GM21723 (cell line): Measurements from ENCODE around the gene SMPD3.

Experiments
- ATAC-seq: cut with Tn5 transposase; IDR thresholded peaks from one replicate; pipeline ENCODE4 v1.9.1; 2021; ENCODE audit warnings: mild to moderate bottlenecking, moderate library complexity; ENCODE audit not compliant: unreplicated experiment

Gene SMPD3

DNA sequence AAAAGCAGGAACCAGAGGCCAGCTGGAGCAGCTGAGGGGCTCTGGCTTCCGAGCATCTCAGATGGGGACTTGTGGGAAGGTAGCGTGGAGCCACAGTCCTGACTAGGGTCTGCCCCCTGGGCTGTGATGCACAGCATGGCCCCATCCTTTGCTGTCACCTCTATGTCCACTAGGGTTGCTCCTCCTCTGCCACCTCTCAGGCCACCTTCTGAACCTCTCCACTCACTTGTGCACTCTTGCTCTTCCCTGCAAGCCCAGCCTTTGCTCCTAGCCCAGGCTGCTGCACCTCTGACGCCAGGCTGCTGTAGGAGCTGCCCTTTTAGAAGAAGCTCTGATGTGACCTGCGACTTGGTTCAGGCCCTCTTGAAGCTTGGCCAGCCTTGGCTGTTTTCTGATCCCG lies 24.3 kb upstream of the SMPD3 start:
- no peak for ATAC-seq

DNA sequence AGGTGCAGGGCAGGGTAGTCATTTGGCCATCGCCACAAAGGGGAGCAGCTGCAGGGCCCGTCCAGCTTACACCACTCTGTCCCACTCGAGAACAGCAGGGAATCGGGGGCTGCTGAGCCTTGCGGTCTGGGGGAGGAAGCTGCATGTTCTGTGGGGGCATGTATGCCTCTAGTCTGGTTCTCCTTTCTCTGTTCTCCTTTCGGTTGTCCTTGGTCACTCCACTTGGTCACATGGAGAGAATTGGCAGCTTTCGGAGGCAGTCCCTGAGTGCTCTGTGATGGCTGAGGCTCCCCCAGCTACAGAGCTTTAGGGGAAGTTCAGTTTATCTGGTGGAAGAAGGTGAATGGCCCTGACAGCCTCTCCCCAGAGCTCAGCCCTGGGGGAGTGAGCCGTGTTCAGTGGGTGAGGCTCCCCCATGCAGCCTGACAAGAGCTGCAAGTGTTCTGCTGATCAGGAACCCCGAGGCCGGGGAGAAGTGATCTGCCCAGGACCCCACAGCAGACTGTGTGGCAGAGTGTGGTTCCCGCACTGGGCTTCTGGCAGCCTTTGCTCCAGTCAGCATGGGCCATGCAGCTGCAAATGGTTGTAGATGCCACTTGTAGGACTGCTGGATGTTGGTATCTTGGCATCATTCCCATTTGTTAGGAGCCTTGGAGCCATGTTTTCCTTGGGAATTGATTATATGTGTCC lies 22.3 kb upstream of the SMPD3 start:
- peak; percentile 89 for ATAC-seq

DNA sequence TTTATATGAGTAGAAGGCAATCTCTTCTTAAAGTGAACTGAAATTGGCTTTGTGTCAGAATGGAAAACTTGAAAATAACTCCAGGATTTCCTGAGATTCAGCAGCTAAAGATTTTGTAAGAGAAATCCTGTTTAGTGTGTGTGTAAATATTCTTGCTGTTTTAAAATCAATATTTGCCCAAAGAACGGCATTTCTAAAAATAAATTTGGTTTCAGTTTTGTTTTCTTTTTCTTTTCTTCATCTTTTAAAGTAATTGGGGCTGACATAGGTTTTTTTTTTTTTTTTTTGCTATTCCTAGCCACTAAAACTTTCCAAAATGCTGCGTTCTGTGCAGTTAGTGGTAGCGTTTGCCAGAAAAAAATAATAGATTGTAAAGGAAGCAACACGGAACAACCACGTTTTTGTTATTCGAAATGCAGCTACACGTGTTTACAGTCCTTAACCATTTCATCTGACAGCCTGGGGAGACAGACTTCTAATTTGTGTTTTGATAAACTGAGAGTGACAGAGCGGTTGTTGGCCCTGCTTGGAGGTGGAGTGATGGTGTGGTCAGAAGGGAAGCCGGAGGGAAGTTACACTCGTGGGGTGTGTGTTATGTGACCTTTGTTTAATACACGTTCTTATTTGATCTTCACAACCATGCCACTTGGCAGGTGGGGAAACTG lies 21.6 kb upstream of the SMPD3 start:
- peak; percentile 8 for ATAC-seq

DNA sequence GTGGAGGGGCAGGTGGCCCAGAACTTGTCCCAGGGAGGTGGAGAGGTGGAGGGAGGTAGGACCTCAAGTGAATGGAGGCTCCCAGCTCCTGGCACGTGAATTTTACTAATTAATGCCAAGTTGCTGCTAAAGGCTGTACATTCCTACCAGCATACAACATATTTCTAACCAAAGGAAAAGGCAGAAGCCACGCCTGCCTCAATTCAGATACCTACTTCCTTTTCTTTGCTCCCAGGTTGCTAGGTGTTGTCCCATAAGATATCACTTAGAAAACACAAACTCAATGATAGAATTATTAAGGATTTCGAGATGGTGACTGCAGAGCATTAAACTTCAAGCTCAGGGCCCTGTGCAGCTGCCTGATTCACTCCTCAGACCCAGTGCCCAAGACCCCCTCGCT lies 20.5 kb upstream of the SMPD3 start:
- ATAC-seq, result no peak

DNA sequence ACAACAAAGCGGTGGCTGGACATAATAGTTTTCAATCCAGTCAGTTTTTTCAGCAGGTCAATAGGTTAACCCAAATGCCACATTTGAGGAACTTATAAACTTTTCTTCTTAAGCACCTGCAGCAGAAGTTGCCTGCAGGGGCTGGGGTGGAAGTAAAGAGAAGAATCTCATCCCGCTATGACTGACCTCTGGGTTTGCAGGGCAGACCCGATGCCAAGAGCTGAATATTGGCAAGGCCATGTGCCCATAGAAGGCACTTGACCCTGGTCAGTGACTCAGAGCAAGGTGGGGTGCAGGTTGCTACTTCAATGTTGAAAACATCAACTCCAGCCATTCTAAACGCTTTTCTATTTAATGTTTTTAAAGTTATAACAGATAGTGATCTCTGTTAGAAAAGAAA lies 17.9 kb upstream of the SMPD3 start:
- ATAC-seq, result no peak

DNA sequence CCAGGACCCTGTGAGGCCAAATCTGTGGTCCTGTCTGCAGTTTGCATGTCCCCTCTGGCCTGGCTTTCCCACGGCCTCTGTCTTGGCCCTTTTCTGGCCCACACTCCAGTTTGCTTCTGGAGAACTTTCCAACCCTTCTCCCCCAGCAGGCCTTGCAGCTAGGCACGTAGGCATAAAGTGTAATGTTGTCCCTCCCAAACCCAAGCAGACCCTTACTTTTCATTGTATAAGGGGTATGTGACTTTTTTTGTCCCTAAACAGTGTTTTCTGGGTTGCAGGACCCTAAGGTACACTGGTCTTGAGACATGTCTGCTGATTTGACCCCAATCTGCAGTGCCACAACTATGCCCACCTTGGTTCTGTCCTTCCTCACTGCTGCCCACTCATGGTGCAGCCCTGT lies 15.6 kb upstream of the SMPD3 start:
- ATAC-seq, result no peak

DNA sequence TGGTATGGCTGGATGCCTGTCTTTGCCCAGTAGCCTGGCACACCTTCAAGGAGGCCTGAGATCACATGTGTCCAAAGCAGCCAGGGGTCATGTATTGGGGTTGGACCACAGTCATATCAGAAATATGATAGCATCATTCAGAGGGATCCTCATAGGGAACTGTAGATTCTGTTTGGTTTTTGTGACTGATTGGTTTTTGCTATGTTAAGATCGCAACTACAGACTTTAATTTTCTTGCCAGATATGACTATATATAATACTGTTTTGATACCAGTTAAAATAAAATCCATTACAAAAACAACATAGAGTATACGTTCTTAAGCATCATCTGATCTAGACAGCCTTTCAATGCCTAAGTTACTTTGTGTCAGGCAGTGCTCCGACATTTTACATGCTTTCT lies 11.8 kb upstream of the SMPD3 start:
- no peak for ATAC-seq

DNA sequence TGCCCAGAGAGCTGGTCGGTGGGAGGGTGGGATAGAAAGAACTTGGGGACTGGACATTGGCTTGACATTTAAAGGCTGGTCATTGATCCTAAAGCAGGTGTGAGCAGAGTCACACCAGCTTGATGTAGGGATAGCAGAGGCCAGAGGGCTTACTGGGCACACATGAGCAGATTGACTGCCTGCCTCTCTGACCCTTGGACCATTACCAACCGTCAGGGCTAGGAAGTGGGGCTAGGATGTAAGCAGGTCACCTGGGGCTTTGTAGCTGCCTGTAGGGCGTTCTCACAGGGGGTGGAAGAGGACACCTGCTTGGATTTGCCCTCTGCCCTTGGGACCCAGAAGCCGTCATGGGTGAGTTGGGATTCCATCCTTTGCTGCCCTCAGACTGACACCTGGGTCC lies 11.1 kb upstream of the SMPD3 start:
- no peak for ATAC-seq

DNA sequence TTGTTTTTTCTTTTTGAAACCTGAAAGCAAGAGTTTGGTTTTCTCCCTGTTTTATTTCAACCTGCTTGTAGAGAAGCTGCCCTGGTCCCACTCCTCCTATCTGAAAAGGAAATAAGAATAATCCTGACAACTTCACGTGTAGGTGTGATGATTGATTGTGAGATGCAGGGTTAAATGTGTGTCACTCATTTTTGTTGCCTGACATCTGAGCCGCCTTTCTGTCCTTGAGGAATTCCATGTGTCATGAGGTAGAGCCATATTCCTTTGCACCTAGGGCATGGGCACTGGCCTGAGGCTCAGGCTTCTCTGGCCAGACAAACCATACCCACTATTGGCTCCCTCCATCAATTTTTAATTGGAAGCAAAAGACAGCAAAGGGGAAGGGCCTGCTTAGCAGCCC lies 10.2 kb upstream of the SMPD3 start:
- ATAC-seq, result no peak

DNA sequence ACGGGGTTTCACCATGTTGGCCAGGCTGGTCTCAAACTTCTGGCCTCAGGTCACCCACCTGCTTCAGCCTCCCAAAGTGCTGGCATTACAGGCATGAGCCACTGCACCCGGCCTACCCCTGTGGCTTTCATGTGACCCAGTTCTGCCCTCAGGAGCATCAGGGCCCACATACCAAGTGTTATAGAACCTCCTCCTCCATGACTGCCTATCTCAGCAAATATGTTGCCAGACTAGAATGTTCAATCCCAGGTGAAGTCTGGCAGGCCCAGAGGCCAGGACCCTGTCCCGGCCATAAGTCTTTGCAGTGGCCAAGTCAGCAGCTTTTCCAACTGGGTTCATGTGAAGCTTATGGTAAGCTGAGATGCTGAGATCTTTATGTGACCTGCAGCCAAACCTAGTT lies 9.8 kb upstream of the SMPD3 start:
- no peak for ATAC-seq

DNA sequence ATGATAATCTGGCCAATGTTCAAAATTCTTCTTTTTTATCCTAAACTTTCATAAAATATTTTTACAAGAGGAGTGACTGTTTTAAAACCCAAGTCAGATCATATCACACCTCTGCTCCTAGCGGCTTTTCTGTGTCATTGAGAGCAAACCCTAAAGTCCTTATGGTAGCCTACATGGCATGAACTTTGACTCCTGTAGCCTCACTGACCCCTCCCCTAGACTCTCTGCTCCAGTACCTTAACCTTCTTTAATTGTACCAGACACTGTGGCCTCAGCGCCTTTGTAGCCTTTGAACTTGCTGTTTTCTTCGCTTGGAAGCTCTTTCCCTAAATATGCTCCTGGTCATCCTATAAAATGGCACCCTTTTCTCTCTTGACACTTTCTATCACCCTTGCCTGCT lies 7.3 kb upstream of the SMPD3 start:
- no peak for ATAC-seq

DNA sequence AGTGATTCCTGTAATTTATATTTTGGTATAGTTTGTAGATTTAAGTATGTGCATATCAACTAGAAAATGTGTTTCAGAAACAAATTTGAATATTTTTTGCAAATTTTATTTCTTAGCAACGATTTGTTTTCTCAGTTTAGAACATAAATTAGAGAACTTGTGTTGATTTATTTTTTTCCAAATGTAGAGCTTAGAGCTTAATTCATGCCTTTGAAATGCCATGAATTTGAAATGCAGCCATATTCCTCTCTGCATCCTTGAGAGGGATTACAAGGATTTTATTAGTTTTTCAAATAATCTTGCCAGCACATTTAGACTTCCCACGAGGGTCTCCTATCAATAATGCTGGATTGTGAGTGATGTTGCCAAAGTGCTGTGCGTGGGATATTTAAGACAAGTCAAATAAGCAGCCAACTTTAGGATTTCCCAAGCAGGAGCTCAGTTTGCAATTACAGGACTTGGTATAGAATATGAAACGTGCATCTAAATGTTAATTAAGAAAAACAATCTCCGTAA lies 6.7 kb upstream of the SMPD3 start:
- ATAC-seq, result no peak

DNA sequence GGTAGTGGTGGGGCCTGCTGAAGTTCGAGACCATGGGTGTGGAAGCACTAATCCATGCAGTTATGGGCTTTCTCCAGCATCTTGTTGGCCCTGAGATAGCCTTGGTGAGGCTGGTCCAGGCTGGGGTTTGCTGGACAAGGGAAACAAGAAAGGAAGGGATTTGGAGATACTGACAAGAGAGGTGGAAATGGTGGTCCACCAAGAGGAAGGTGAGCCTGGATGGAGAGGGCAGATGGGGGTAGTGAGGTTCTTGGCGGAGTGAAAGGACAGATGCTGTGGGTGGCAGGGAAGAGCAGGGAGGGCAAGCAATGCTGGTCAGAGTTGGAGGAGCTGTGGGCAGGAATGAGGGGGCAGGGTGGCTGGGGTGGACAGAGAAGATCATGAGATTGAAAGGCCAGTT lies 5.5 kb upstream of the SMPD3 start:
- ATAC-seq, result no peak

DNA sequence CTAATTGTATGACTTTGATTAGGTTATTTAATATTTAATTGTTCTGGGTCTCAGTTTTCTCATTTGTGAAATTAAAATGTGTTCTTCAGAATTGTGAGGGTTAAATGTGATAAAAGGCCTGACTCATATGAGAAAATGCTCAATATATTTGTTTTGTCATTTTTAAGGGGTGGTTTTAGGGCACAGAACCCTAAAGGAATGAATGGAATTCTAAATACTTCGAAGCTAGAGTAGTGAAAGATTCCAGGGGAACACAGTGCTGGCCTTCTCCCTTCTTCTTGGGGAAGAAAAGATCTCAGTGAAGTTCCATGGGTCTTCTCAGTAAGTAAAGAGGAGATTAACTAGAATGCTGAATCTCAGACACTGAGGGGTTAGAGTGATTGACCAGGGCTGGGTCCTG lies 3.9 kb upstream of the SMPD3 start:
- no peak for ATAC-seq

DNA sequence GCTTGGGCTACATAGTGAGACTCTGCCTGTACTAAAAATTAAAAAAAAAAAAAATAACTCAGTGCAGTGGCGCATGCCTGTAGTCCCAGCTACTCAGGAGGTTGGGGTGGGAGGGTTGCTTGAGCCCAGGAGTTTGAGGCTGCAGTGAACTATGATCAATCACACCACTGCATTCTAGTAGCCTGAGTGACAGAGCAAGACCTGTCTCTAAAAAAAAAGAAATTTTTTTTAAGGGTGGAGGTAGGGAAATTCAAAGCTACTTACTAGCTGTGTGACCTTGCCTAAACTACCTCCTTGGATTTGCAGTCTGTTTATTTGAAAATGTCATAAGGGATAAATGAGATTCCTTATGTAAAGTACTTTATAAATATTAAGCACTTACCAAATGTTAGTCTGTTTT lies 3.4 kb upstream of the SMPD3 start:
- ATAC-seq, result no peak

DNA sequence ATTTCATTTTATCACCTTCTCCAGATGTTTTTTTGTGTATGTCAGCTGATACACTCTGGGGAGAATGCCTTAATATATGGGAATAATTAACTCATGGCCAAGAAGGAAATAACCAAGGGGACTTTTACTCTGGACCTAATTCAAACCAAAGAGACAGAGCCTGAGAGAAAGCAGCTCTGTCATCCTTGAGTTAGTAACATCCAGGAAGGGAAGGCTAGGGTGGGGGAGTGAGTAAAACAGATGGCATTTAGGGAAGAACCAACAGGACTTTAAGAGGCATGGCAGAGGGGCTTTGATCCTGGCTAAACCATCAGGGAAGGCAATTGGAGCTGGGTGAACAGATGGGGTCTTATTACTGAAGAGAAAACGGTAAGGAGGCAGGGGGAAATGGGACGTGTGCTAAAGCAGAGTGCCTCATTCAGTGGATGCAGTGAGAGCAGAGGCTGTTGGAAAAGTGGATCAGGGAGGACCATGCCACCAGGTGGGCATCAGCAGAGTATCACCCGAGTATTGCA lies 2.5 kb upstream of the SMPD3 start:
- ATAC-seq, result no peak

DNA sequence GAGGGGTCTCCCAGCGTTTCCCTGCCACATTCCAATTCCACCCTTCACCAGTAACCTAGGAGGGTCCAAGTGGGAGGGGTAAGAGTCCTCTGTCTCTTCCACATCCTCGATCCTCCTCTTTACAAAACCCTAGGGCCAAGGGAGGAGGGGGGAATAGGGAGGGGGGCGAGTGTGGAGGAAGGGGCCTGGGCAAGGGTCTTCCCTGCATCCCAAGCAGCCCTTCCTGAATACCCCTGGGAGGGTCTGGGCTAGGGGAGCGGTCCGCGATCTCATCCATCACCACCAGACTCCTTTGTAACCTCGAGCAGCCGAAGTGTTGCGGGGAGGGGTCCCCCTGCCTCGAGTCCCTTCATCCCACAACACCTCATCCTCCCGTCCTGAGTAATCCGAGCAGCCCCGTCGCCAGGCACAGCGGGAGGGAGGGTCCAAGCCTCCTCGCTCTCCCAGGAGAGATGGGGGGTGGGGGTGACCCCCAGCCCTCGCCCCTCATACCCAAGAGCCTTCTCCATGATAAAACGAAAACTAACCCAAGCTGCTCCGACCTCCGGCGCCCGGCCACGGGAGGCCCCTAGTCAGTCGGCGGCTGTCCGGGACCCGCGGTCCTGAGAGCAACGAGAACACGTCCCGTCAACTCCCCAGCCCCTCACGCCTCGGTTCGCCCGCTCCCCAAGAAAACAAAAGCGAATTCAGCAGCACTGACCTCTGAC lies 502 bp downstream of the SMPD3 start:
- peak; percentile 25 for ATAC-seq

DNA sequence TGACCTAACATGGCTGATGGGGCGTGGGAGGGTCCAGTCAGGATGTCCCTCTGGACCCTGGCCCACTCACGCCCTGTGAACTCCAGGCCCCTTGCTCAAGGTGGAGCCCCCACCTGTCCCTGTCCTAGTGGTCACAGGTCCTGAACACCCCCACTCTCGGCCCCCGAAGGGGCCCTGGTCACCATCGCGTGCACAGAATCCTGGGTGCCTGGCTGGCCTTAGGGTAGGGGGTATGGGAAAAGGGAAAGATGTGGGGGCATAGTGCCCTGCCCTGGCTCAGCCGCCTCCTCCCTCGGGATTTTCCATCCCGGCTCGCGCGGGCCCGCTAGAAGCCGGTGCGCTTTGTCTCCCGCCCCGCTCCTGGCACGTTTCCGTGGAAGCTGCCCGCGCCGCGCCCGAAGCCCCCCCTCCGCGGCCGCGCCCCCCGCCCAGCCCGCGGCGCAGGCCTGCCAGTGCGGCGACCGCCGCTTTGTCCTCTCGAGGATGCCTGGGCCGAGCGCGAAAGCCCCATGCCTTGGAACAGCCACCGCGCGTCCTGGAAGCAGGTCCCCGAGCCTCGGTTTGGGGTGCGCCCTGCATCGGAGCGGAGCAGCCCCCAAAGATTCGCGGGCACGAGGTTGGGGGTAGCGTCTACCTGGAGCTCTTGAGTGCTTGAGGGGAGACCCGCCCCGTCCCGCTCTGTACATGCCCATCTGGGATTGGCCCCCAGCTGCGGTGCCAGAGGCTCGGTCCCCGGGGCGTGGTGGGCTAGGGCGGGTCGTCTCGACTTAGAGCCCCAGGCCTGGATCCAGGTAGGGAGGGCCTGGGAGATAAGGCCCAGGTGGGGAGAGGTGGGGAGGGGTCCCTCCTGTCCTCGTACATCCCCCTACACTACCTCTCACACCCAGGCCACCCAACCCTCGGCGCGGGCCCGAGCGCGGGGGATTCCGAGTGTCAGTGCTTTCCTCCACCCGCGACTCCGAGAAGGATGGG lies 1.3 kb downstream of the SMPD3 start:
- no peak for ATAC-seq

DNA sequence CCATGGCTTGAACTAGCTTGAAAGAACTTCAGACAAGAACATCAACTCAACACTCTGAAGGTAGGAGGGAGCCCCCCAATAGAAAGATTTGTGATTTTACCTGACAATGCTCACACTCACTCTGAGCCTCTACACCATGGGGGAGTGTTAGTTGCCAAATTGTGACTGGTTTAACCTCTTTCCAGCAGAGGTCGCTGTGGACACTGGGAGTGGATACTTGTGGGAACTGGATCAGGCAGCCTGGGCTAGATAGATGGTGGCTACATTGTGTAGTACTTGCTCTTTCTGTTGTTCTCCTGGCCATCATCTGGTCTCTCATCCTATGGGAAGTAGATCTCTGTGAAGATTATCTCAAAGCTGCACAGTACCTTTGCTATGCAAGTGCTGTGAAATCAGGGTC lies 2.9 kb downstream of the SMPD3 start:
- no peak for ATAC-seq

DNA sequence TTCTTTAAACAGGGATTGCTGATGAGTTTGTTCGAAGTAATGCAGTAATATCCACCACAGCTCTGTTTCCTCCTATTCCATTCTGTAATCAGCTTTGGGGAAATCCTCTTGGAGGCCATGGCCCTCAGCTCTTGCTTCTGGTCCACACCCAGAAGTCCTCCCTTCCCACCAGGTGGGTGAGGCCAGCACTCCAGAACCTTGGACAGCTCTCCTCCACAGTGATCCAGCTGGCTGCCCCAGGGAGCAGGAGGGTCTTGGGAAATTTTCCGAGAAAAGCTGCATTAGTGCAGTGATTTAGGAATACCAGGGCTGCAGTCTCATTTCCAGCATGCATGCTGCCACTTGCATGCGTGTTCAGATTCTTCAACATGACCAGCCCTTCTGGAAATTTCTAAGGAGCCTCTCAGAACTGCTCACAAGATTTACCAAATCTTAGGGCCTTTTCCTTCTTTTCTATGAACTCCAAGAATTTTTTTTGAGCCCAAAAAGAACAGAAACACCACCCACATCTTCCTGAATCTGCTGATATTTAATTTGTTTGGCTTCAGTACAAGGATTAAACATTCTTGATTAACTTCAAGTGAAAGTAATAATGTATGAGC lies 4.2 kb downstream of the SMPD3 start:
- no peak for ATAC-seq
